ENCODE results near the gene NDRG4.
"Not testable (repeated sequence)": the region's sequence is repeated elsewhere in the genome, so short reads cannot be mapped to it uniquely, and the experiment has no call there.

NDRG4 gene

DNA sequence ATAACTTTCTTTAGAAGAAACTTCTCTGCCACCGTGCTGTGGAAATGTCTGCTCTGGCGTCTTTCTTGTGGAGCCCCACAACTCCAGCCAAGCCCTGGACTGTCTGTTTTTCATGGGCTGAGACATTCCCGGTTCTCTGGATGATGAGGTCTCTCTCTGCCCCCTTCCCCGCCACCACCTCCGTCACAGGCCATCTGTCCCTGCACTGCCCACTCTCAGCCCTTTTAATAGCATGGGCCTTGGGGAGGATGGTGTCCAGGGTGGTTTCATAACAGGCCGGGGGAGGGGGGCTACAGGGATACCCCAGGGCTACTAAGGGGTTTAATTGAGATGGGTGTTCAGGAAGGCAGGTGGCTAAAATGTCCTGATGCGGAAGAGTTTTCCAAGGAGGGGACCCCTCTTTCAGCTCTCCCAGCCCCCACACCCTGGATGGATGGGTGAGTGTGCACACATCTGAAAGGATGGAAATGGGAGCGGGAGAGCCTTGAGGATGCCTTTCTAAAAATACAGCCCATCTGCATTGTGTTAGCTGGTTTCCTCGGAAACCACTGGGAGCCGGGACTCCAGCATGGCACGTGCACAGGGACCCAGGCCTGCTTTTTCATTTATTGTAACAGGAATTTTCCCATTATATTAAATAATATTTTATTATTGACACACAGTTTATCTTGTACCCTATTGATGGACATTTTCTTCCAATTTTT is 14.6 kb upstream of the NDRG4 start:
- DNase-seq (ENCODE audit: low read depth): no peak
- H3K4me3 ChIP-seq (ENCODE audit: low read depth, low read length): no peak overlapping the region
- TF ChIP-seq, protein P1, sequence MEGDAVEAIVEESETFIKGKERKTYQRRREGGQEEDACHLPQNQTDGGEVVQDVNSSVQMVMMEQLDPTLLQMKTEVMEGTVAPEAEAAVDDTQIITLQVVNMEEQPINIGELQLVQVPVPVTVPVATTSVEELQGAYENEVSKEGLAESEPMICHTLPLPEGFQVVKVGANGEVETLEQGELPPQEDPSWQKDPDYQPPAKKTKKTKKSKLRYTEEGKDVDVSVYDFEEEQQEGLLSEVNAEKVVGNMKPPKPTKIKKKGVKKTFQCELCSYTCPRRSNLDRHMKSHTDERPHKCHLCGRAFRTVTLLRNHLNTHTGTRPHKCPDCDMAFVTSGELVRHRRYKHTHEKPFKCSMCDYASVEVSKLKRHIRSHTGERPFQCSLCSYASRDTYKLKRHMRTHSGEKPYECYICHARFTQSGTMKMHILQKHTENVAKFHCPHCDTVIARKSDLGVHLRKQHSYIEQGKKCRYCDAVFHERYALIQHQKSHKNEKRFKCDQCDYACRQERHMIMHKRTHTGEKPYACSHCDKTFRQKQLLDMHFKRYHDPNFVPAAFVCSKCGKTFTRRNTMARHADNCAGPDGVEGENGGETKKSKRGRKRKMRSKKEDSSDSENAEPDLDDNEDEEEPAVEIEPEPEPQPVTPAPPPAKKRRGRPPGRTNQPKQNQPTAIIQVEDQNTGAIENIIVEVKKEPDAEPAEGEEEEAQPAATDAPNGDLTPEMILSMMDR (IDR thresholded peaks at IDR 0.05; ENCODE audit: low read depth, low read length, missing control alignments): no peak

DNA sequence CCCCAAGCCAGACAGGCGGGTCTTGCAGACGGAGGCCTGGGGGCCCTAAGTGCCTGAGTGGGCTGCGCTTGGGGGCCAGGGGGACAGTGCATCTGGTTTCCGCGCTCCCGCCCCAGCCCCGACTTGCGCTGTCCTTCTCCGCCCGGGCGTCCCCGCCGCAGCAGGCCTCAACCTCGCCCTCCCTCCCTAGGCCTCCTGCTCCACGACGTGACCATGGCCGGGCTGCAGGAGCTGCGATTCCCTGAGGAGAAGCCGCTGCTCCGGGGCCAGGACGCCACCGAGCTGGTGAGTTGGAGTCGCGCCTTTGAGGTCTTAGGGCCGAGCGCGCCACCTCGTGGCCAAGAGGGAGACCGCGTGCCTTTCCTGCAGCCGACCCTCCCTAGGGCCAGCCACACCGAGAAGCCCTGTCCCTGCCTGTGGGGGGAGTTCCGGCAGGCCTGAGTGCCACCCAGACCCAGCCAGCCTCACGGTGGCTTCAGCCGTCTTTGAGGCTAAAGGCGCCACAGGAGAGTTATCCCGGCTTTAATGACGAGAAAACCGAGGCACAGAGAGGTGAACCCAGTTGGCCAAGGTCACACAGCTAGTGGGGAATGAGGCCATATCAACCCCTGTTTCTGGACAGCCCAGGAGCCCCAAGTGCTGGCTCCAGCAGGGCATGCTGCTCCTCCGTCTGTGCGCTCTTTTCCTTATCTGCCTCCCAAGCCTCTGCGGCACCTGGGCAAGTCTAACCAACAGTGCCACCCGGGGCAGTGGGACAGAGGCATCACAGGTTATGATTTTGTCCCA is 12.2 kb upstream of the NDRG4 start:
- peak; percentile 27 for DNase-seq (ENCODE audit: low read depth)
- no peak overlapping the region for H3K4me3 ChIP-seq (ENCODE audit: low read depth, low read length)
- TF ChIP-seq, protein P1 (IDR thresholded peaks at IDR 0.05; ENCODE audit: low read depth, low read length, missing control alignments): peak; percentile 83

DNA sequence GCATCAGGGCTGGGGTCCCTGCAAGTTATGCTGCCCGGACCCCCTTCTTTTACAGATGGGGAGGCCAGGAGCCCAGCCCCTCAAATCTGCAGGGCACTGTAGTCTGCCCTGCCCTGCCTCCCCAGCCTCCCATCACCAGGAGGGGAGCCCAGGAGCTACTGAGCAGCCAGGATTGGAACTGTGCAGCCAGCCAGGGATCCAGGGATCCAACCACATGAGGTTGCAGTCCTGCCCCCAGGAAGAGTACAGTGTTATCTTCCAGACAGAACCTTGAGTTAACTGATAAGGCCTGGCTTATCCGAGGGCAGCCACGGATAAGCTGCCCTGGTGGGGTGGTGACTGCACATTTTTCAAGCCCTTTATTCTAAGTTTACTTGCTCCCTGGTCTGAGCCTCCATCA is 11.4 kb upstream of the NDRG4 start:
- TF ChIP-seq, protein P1 (IDR thresholded peaks at IDR 0.05; ENCODE audit: low read depth, low read length, missing control alignments): no peak
- DNase-seq (ENCODE audit: low read depth): no peak
- H3K4me3 ChIP-seq (ENCODE audit: low read depth, low read length): no peak overlapping the region

DNA sequence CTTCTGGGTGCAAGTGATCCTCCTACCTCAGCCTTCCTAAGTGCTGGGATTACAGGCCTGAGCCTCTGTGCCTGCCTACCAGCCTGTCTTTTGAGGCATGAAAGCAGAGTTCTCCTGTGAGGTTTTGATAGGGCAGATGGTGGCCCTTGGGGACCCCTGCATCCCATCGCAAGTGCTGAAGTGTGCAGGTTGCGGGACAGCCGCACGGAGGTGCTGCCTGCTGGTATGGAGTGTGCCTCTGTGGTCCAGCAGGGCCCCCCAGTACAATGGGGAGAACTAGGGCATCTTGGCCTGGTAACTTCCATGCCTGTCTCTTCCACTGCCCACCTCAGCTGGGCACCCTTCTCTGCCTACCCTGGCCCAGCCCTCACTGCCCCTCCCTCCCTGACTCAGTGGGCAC is 9.9 kb upstream of the NDRG4 start:
- no peak overlapping the region for H3K4me3 ChIP-seq (ENCODE audit: low read depth, low read length)
- TF ChIP-seq, protein P1 (IDR thresholded peaks at IDR 0.05; ENCODE audit: low read depth, low read length, missing control alignments): no peak
- no peak for DNase-seq (ENCODE audit: low read depth)

DNA sequence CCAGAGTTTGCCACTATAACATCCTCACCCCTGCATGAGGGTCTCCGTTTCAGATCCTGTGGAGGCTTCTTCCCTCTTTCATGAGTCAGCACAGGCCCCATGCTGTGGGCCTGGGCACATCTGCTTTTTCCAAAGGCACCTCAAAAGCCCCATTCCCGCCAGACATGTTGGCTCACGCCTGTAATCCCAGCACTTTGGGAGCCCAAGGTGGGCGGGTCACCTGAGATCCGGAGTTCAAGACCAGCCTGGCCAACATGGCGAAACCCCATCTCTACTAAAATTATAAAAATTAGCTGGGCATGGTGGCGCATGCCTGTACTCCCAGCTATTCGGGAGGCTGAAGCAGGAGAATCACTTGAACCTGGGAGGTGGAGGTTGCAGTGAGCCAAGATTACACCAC is 9.4 kb upstream of the NDRG4 start:
- H3K4me3 ChIP-seq (ENCODE audit: low read depth, low read length); DNase-seq (ENCODE audit: low read depth): not testable (repeated sequence)

DNA sequence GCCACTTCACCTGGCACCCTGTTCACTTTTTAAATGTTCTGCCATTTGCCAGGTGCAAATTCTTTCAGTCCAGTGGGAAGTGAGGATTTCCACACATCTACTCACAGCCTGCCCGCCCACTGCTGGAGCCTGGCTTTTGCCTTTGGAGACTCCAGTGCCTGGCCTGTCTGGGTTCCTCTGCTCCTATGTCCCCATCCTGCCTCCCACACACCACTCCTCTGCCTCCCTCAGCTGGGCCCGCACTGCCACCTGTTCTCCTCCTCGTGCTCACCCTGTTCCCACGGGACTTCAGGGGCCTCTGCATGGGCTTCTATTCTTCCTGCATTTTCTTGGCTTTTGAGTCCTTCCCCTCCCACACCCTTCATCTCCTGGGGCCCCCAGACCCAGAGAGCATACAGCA is 7.9 kb upstream of the NDRG4 start:
- no peak overlapping the region for H3K4me3 ChIP-seq (ENCODE audit: low read depth, low read length)
- TF ChIP-seq, protein P1 (IDR thresholded peaks at IDR 0.05; ENCODE audit: low read depth, low read length, missing control alignments): no peak
- no peak for DNase-seq (ENCODE audit: low read depth)

DNA sequence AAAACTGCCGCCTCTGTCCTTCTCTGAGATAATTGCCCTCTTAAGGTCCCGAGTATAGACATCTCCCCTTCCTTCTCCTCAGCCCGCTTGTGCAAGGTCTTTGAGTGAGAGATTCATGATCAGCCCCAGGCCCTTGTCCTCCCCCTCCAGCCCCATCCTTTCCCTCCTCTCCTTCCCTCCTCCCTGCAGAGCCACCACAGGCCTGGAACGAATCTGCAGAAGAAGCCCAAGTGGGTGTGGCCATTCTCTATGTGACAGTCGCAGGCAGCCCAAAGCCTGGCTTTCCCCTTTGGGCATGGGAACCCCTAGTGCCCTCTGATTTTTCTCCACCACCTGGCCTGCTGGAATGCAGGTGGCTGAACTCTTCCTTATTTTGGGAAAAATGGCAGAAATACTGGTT is 7.2 kb upstream of the NDRG4 start:
- H3K4me3 ChIP-seq (ENCODE audit: low read depth, low read length): no peak overlapping the region
- TF ChIP-seq, protein P1 (IDR thresholded peaks at IDR 0.05; ENCODE audit: low read depth, low read length, missing control alignments): no peak
- no peak for DNase-seq (ENCODE audit: low read depth)

All from GM12864 (cell line).